ENCODE data around the gene SMYD3.

SMYD3 gene

DNA sequence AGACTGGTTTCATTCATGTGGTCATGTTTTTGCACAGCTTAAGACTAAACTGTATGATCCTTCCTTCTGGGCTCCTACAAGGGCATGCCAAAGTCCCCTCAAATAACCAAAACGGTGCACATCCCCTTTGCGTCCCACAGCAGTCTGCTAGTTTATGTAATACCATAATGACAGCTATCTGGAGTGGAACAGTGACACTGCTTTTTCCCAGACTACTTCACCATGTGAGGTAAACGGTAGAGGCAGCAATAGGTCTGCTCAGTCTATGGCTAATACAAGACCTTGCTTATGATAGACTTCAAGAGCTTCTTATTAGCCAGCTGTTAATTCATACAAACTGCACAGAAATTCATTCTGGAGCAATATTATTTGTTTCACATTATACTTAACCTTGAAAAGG lies 395.5 kb downstream of the SMYD3 start:
- DNase-seq: no peak

DNA sequence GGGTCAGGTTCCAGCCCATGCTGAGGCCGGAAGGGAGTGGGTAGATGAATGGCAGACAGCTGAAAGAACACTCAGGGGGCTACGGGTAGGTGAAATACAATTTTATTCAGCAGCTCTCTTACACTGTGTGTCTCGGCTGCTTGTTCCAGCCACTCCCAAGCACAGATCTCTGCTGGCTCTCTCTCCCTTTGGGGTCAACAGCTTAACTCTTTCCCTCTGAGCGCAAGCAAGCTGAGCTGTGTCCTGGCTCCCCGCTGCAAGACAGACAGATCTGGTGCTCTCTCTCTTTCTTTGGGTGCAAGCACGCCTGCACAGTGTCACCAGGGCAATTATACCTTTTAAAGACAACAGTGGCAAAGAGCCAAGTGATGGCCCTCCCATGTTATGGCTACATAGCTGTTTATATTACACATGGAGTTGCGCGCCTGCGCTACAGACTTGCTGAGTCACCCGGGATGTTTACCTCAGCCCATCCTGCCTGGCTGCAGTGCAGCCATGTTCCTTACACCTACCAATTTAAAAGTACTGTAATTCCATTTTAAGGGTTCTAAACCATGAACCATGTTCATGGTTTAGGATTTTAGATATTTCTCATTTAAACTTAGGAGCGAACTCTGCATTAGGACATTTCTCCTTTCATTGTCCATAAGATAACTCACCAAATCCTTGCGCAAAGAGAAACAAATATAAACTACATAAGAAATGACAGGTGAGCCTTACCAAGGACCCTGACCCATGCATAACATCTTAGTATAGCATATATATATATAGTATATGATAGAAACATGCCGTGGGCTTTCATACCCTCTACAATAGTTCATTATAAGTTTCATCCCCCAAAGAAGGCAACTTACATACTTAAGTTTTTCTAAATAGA lies 396.5 kb downstream of the SMYD3 start:
- DNase-seq: no peak

DNA sequence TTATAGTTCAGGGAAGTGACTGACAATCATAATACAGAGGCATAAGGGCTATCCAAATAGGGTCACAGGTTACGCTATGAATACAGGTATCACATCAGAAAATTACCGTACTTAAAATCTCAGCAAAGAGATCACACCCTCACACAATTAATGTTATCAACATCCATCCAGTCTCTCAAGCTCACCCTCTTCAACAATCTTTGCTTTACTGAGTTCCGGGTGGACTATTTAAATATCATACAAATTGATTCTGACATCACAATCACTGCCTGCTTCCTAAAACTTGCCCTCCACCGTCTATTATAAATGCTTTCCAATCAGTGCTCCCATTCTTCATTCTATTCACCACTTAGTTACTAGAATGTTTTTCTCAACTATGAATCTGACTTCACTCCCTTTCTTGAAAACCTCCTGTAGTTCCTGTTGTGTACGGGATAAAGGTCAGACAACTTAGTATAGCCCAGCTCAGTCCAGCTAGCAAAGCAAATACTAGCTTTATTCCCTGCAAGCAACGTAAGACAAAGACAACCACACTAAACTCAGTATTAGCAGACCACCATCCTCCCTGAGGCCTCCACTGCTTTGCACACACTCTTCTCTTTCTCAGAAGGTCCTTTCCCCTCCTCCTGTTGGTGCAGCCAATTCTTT lies 398.7 kb downstream of the SMYD3 start:
- DNase-seq: no peak

DNA sequence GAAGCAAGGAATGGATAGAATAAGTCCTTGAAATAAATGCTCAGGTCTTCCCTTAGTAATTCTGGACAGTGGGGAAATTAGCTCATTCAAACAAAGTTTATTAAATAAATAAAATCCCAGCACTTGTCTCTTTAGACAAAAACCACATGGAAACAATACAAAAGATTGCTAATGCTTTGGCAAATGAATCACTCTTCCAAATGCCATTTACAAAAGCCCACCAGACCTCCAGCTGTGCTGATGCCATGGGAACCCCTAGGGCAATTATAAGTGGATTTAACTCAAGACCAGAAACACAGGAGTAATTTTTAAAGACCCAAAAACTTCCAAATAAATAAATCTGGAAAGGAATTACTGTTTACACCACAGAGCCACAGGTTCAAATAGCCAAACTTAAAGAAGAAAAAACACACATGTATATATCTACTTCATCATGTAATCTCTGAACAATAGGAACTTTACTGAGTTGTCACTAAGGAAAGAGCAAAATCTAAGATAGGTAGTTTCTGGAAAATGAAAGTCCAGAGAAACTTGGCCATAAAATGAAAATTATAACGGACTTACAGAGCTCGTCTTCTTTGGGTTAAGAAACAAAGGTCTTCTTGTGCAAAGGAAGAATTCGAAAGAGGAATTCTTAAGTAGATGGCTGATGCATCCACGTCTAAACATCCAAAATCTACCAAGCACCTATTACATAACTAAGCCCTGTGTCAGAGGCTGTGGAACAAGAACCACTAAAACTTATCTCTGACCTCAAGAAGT lies 399.4 kb downstream of the SMYD3 start:
- no peak for DNase-seq

DNA sequence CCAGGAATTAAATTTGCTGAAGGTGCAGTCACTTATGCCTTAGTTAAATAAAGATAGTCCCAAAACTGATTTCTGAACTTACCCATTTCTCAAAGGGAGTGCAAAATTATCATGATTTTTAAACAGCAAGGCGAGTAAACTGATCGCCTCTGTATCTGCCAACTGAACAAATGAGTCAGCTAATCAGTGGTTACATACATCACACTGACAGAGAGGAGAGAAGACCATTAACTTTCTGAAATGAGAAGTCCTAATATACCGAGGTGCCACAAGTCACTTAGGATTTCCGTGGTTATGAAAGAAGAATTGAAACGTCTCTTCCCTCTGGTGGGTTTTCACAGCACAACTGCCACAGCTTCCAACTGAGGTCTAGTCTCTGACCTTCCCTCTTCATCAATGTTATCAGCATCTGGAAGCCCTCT lies 400.7 kb downstream of the SMYD3 start:
- no peak for DNase-seq

DNA sequence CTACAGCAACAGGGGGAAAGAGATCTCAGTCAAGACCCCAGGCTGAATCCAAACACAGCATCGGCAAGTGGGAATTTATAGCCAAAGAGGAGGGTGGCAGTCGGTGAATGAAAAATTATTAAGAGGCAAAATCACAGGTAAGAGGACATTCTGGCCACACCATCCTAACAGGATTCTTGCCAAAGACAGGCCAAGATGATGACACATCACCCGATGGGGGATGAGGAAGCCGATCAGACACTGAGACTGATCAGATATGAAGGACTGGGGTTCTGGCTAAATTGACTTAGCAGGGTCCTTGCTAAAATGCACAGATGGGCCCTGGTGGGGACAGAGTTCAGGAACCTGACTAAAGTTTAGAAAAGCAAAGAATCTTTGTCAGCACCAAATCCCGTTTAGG lies 402.2 kb downstream of the SMYD3 start:
- no peak for DNase-seq

DNA sequence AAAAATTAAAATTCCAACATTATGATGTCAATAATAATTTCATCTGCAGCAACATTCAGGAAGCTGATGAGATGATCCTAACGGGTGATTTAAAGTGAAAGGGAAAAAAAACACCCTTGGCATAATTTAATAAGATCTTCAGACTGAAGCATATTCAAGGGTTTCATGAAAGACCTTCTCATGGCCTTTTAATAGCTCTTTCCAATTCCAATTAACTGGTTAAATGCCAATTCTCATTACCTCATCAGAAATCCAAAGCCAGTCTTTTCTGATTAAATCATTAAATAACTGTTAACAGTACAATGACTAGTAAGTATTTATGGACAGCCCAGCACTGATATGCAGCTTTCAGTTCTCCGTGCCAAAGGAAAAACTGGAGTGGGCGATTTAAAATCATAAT lies 407.5 kb downstream of the SMYD3 start:
- DNase-seq: no peak

DNA sequence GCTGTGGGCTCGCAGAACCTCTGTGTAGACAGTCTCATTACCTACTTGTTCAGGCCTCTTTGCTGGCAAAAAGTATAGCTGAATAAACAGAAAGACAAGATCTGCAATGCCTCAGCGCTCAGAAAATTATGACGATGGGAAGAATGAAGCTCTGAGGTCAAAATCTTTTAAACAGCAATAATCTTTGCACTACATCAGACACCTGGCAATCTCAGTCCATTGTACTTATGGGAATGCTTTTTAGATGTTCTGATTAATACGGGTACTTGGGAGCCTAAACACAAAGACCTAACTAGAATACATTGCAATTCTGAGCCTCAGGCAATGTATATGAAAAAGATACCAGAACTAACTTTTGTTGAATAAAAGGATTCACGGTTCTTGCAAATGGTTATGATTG lies 410.7 kb downstream of the SMYD3 start:
- no peak for DNase-seq

DNA sequence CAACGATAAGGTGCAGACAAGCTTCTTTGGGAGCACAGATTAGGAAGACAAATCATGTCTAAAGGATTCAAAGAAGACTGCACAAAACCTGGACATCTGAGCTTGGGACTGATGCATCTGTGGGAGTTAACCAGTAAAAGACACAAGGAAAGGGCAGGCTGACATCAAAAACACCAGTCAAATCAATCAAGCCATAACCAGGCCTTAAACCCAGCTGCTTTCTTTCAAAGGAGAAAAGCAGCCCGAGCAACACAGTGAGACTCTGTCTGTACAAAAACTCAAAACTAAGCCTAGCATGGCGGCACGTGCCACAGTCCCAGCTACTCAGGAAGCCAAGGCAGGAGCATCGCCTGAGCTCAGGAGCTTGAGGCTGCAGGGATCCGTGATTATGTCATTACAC lies 411.6 kb downstream of the SMYD3 start:
- no peak for DNase-seq

DNA sequence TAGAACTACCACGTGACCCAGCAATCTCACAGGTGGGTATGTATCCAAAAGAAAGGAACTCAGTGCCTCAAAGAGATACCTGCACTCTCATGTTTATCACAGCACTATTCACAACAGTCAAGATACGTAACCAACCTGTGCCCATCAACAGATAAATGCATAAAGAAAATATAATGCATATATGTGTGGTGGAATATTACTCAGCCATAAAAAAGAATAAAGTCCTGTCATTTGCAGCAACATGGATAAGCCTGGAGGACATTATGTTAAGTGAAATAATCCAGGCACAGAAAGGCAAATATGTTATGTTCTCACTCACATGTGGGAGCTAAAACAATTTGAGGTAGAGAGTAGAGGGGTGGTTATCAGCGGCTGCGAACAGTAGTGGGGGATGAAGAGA lies 413.8 kb downstream of the SMYD3 start:
- no peak for DNase-seq

DNA sequence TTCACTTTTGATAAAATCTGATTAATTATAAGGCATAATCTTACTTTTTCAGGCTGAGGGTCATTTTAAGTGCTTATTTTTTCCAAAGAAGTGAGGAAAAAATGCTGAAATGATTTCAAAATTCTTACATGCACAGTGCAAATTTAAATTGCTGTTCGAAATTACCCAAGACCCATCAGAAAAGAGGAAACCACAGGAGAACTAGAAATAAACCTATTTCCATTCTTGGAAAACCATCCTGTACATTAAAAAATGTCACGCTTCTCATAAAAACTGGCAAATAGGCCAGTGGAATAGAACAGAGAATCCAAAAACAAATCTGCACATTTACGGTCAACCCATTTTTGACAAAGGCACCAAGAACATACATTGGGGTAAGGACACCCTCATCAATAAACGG lies 414.9 kb downstream of the SMYD3 start:
- no peak for DNase-seq

DNA sequence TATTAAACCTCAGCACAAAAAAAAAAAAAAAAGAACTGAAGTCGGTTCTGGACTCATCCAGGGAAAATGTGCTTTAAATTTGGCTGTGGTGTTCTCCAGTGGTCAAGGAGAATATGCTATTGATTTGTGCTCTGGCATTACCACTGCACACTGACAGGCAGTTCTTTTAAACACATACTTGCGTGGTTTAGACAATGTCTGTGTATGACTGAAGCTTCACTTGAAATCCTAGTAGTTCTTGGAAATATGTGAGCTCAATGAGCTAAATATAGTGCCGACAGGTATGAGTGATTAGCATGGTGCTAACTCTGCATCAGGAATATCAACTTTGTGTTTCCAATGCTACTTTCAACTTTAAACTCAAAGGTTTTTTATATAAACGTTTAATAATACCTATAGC lies 415.6 kb downstream of the SMYD3 start:
- DNase-seq: no peak

DNA sequence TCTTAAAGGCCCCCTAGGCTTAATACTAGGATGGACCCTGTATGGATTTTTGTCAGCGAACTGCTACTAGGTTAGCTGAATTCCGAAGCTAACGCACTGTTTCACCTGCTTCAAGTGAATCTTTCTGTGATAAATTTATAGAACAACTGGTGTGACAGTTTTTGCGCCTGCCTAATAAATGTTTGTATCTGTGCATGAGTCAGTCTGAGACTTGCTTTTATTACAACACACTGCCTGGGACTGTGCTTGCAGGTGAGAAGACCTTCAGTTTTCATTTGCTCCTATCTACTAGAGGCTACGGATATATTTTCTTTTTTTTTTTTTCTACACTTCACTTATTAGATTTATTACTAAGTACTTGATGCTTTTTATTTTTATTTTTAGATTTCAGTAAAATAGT lies 420.9 kb downstream of the SMYD3 start:
- DNase-seq: no peak

DNA sequence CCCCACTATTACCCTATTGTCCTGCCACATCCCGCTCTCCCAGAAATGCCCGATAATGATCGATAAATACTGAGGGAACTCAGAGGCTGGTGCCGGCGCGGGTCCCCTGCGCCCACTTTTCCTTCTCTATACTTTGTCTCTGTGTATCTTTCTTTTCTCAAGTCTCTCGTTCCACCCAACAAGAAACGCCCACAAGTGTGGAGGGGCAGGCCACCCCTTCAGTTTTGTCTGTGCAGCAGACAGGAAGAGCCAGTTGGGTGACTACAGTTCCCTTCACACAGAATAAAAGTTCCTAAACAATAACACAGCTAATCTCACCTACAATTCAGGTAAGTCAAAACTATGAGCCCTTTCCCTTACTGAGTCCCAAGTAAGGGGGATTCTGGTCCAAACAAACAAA lies 423.7 kb downstream of the SMYD3 start:
- no peak for DNase-seq

DNA sequence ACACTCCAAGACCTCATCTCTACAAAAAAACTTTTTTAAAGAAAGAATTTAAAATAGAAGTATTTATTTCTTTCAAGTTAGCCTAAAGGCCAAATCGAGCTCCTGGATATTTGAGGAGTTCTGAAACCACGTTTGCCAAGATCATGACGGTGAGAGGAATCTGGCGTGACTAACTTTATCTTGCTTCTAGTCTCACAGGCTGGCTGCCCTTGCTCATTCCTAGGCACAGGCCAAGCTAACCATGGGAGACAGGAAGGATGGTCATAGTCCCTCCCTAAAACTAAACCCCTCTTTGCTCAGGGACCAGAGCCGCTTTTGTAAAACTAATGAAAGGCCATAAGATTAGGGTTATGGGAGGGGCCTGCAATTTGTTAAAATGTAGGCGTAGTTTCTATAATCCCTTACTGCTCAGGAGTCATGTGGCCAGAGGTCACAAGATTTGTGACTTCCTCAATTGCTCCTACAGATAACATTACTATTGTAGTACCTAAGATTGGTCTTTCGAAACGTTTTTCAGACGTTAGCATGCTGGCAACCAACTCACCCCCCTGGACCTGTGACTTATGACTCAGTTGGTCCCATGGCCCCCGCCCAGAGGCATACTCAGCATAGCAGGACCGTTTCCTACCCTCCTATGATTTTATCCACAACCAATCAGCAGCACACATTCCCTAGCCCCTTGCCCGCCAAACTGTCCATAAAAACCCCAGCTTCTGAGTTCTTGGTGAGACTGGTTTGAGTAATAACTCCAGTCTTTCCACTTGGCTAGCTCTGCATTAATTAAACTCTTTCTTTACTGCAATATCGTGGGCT lies 425.0 kb downstream of the SMYD3 start:
- DNase-seq: no peak

DNA sequence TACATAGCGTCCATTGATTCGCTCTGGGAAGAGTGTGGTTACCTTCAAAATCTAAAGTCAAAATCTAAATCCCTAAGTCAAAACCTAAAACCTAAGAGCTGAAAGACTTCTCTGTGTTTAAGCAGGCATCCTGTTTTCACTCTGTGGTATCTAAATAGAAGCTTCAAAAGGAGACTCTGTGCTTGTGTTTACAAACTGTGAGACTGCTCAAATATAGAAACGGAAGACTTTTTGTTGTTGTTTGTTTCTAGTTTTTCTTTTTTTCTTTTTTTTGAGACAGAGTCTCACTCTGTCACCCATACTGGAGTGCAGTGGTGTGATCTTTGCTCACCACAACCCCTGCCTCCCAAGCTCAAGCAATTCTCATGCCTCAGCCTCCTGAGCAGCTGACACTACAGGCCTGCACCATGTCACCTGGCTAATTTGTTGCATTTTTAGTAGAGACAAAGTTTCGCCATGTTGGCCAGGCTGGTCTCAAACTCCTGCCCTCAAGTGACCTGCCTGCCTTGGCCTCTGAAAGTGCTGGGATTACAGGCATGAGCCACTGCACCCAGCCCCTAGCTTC lies 425.9 kb downstream of the SMYD3 start:
- DNase-seq: no peak

DNA sequence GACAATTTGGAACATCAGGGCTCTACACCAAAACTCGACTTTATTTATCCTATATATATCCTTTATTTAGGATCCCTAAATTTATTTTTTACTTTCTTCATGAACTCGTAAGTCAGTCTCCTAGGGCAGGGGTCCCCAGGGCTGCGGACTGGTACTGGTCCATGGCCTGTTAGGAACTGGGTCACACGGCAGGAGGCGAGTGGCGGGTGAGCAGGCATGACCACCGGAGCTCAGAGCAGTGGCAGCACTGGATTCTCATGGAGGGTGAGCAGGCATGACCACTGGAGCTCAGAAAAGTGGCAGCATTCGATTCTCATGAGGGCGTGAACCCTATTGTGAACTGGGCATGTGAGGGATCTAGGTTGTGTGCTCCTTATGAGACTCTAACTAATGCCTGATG lies 427.0 kb downstream of the SMYD3 start:
- DNase-seq: no peak

DNA sequence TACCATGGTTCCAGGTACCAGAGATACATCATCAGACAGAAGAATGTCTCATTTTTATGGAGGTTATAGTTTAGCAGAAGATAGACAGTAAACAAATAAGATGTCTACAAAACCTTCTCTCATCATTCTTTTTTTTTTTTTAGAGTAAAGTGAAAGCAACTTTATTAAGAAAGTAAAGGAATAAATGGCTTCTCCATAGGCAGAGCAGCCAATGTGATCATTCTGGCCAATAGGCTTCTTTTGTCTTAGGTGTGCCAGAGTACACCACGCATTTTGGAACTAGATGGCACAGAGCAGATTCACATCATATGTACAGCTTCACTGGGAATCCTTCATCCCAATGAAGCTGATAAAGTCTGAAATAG lies 428.2 kb downstream of the SMYD3 start:
- no peak for DNase-seq

DNA sequence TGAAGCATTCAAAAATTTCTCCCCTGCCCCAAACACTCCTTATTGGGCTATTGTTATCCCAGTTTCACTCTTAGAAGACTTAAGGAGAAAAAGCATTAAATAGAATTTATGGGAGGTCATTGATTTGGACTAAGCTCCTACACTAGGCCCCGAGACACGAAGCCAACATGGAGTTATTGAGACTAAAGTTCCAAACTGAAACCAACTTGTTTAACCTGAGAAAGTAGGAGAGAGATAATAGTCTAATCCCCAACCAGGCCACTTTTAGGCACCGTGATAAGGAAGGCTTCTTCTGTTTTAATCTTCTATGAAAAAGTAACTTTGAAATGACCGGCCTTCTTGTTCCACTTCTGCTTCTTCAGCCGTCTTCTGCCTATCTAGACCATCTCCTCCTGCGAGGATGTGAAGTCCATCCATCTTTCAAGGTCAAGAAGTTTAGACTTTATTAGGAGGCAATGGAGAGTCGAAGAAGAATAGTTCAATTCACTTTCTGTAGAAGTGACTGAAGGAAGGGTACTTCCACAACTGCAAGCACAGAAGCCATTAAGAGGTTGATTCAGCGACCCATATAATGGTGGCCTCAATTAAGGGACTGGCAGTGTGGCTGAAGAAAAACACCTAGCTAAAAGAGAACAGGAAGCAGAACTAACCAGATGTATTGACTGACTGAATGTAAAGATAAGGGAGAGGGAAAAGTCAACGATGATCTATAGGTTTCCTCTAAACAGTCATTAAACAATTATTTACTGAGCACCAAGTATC lies 428.8 kb downstream of the SMYD3 start:
- DNase-seq: no peak

DNA sequence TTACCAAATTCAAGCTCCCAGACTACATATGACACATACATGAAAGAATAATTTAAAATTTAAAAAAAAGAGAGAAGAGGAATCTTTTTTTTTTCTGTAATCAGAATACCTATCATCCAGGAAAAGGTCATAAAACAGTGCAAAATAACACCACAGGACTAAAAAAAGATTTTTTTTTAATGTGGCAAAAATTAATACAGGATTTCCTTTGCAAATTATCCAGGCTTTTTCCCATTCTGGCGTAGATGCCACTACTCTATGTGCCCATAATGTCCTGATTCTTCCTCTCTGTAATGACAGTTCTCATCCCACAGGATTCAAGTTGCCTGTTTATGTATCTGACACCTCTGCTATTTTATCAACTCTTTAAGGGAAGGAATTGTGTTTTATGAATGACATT lies 429.6 kb downstream of the SMYD3 start:
- DNase-seq: no peak

DNA sequence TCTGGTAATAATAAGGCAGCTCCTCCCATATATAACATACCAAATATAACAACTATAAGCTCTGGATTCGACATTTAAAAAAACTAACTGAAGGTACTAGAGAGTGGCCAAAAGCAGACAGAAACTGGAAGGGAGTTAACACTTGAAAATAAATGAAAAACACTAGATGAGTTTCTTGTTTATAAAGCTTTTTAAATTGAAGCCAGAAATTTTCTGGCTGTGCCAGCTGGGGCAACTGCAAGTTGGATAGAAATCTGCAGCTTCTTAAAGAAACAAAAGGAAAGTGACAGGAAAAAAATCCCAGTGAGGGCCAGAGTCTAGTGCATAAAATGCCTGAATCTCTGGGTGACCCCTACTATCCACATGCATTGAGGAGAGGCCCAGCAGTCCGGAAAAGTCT lies 432.7 kb downstream of the SMYD3 start:
- DNase-seq: peak in 1 of 51 donors; percentile 9

All from hypothalamus (tissue), 51 donors.